Glomerular visceral epithelial cell (primary cell): Measurements from ENCODE around the gene SYNJ2.

ENCODE experiments used
- DNase-seq: peaks from one replicate; pipeline ENCODE4 v3.0.0-alpha.2; 2016; ENCODE audit errors: extremely low spot score

Gene SYNJ2

GRCh38 chr6:158124288-158124687 lies 142.6 kb downstream of the SYNJ2 start:
- DNase-seq = no peak

- DNase-seq = no peak
Observed at GRCh38 chr6:158125271-158125670, 143.6 kb downstream of the SYNJ2 start.

GRCh38 chr6:158131926-158132325 lies 150.3 kb downstream of the SYNJ2 start:
- peak; percentile 36 for DNase-seq

- DNase-seq = peak; percentile 12
Observed at GRCh38 chr6:158142789-158143188, 161.1 kb downstream of the SYNJ2 start.

GRCh38 chr6:158143700-158144099 lies 162.0 kb downstream of the SYNJ2 start:
- DNase-seq = no peak
